ENCODE measurements around the gene SP5. TPM values are rescaled to one million over a fixed set of nuclear protein-coding genes. Genes with fewer than 3 reads are reported as not detected.

SP5 gene
- total and polyA plus RNA-seq, 2 of the 4 experiments (the other 2 are of a cell fraction) = not detected

DNA sequence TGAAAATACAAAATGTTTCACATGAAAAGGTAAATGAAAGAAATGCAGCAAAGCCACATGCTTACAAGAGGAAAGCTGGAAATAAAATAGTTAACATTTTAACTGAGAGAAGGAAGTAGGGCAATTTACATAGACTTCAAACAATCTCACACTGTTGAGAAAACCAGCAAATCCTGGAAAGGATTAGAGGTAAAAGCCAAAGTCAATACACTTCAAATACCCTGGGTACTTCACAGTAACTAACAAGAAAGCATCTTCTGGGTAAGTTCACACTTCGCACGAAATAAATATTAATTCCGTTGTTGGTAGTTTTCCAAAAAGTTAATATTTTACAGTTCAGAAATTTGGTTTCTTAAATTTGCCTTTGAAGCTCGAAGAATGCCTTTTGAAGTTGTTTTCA, 51.6 kb downstream of the SP5 start:
- CTCF ChIA-PET = no interaction called here
- Histone ChIP-seq H2AFZ (replicated peaks; ENCODE audit: low read length, poor library complexity) (no peak overlapping the region), H2BK15ac (ENCODE audit: low read depth, low read length) (no peak overlapping the region), H2BK5ac (ENCODE audit: low read depth, low read length, poor library complexity, severe bottlenecking) (no peak overlapping the region), H3K27me3 (ENCODE audit: control insufficient read depth, insufficient read depth, low read length) (peaks cover 9% of the 10 kb centered on the region; the same call in 1 of the 2 replicates), H3K18ac (ENCODE audit: low read depth, low read length) (no peak overlapping the region), H2BK120ac (ENCODE audit: low read depth, low read length) (no peak overlapping the region), H3K27ac (ENCODE audit: insufficient read depth, low read length) (no peak overlapping the region), H3K79me1 (ENCODE audit: low read depth in 1 of 2, low read length in 2 of 2) (no peaks in the 10 kb centered on the region), H3K4me2 (ENCODE audit: low read depth, low read length) (no peak overlapping the region), H4K8ac (ENCODE audit: low read depth in 2 of 2, low read length in 2 of 2) (no peak overlapping the region), H3K56ac (ENCODE audit: extremely low read depth, insufficient read depth, low read length) (no peak overlapping the region), H4K5ac (ENCODE audit: low read depth, low read length) (no peak overlapping the region), H3K36me3 (ENCODE audit: control insufficient read depth, insufficient read depth, low read length) (no peaks in the 10 kb centered on the region), H3K4me1 (ENCODE audit: control insufficient read depth, insufficient read depth, low read length) (no peaks in the 10 kb centered on the region), H4K20me1 (ENCODE audit: insufficient read depth, low read length) (no peaks in the 10 kb centered on the region), H3K14ac (replicated peaks; ENCODE audit: low read depth, low read length) (no peak overlapping the region), H3K9ac (ENCODE audit: low read depth, low read length) (no peak overlapping the region), H3K9me1 (ENCODE audit: insufficient read depth, low read length) (no peaks in the 10 kb centered on the region), H2AK9ac (replicated peaks; ENCODE audit: low read depth, low read length, poor library complexity) (no peak overlapping the region), H2BK20ac (ENCODE audit: low read depth, low read length) (no peak overlapping the region), H3K4ac (ENCODE audit: low read depth, low read length) (no peak overlapping the region), H3K23ac (ENCODE audit: low read depth, low read length) (no peak overlapping the region), H4K91ac (ENCODE audit: insufficient read depth, low read depth, low read length) (no peak overlapping the region), H3K4me3 (ENCODE audit: insufficient read depth, low read depth, low read length) (no peak overlapping the region), H2AK5ac (ENCODE audit: low read depth, low read length) (no peak overlapping the region), H3K9me3 (ENCODE audit: control insufficient read depth, insufficient read depth, low read length) (no peaks in the 10 kb centered on the region)
- DNase-seq (no peak), ATAC-seq (ENCODE audit: low read depth) (no peak)
- POLR2A ChIA-PET (ENCODE audit: unreplicated experiment) = no interaction called here
- intact Hi-C loops (cut with micrococcal nuclease) = no loop called here
- TF ChIP-seq CHD1 (IDR thresholded peaks at IDR 0.05; ENCODE audit: low read depth, low read length) (no peak), NFE2L2 (IDR thresholded peaks at IDR 0.05; ENCODE audit: low read depth, low read length) (no peak), MXI1 (IDR thresholded peaks at IDR 0.05; ENCODE audit: borderline replicate concordance, low read depth, low read length) (no peak), ELK1 (IDR thresholded peaks at IDR 0.05; ENCODE audit: borderline replicate concordance, low read depth, low read length) (no peak), MAZ (IDR thresholded peaks at IDR 0.05; ENCODE audit: borderline replicate concordance, low read depth, low read length) (no peak), CTCF (conservative IDR thresholded peaks at IDR 0.05; ENCODE audit: low read depth, low read length) (no peak), CEBPB (IDR thresholded peaks at IDR 0.05; ENCODE audit: low read depth, low read length) (no peak), BHLHE40 (IDR thresholded peaks at IDR 0.05; ENCODE audit: low read depth, low read length) (no peak), RFX5 (IDR thresholded peaks at IDR 0.05; ENCODE audit: low read depth, low read length) (no peak)
- no TSS peak for BruUV-seq (replicated peaks)
- dilution Hi-C loops (cut with HindIII; ENCODE audit: low sequenced_read_pairs, unreplicated experiment) = no loop called here
- no CpG with 5 or more reads among the region's 4 CpGs for WGBS, 2 experiments (ENCODE audit: extremely low coverage in 2 of 2, insufficient read length in 1 of 2)
- in situ Hi-C loops (cut with MboI; ENCODE audit: low sequenced_read_pairs) = no loop called here
